ENCODE results near the gene FARP1. TPM values are rescaled to one million over a fixed set of nuclear protein-coding genes. Genes with fewer than 3 reads are reported as not detected.

FARP1 gene
- total RNA-seq, 4 donors from 2014 or later, result 13.1 to 71.2 (median 46.6) TPM

GRCh38 chr13:98108341-98108740 lies 34.6 kb upstream of the FARP1 start:
- Histone ChIP-seq H3K4me3 (no peak overlapping the region), H3K4me1 (no peaks in the 10 kb centered on the region), H3K9me3 (no peaks in the 10 kb centered on the region), H3K27ac (no peak overlapping the region), H3K36me3 (no peaks in the 10 kb centered on the region), H3K27me3 (no peaks in the 10 kb centered on the region)
- TF ChIP-seq, protein P1, sequence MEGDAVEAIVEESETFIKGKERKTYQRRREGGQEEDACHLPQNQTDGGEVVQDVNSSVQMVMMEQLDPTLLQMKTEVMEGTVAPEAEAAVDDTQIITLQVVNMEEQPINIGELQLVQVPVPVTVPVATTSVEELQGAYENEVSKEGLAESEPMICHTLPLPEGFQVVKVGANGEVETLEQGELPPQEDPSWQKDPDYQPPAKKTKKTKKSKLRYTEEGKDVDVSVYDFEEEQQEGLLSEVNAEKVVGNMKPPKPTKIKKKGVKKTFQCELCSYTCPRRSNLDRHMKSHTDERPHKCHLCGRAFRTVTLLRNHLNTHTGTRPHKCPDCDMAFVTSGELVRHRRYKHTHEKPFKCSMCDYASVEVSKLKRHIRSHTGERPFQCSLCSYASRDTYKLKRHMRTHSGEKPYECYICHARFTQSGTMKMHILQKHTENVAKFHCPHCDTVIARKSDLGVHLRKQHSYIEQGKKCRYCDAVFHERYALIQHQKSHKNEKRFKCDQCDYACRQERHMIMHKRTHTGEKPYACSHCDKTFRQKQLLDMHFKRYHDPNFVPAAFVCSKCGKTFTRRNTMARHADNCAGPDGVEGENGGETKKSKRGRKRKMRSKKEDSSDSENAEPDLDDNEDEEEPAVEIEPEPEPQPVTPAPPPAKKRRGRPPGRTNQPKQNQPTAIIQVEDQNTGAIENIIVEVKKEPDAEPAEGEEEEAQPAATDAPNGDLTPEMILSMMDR (IDR thresholded peaks at IDR 0.05), result no peak
- TF ChIP-seq POLR2A (IDR thresholded peaks at IDR 0.05), result no peak
- intact Hi-C loops (cut with DNase I; ENCODE audit: low total_unique reads), result no loop called here
- DNase-seq, result no peak

DNA sequence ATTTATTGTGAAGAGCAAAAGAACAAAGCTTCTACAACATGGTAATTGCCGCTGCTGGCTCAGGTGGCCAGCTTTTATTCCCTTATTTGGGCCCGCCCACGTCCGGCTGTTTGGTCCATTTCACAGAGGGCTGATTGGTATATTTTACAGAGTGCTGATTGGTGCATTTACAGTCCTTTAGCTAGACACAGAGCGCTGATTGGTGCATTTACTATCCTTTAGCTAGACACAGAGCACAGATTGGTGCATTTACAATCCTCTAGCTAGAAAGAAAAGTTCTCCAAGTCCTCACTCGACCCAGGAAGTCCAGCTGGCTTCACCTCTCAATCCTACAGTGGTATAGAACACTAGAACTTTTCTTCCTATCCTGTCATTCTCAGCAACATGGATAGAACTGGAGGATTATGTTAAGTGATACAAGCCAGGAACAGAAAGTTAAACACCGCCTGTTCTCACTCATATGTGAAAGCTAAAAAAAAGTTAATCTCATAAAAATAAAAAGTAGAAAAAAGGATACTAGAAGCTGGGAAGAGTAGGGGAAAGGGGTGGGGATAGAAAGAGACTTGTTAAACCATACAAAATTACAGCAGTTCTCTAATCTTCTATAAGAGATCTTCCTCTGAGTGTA lies 33.6 kb upstream of the FARP1 start:
- DNase-seq, result no peak
- H3K27me3 ChIP-seq, result no peaks in the 10 kb centered on the region

GRCh38 chr13:98110749-98111148 lies 32.1 kb upstream of the FARP1 start:
- Histone ChIP-seq H3K4me1 (no peaks in the 10 kb centered on the region), H3K27me3 (no peaks in the 10 kb centered on the region), H3K27ac (no peak overlapping the region), H3K9me3 (no peaks in the 10 kb centered on the region), H3K36me3 (no peaks in the 10 kb centered on the region), H3K4me3 (no peak overlapping the region)
- TF ChIP-seq, protein P1 (IDR thresholded peaks at IDR 0.05), result no peak
- TF ChIP-seq POLR2A (IDR thresholded peaks at IDR 0.05), result no peak
- DNase-seq, result no peak
- intact Hi-C loops (cut with DNase I; ENCODE audit: low total_unique reads), result no loop called here

More for the DNA sequence above, 33.6 kb upstream of the FARP1 start:
- no peaks in the 10 kb centered on the region for H3K36me3 ChIP-seq
- no peak overlapping the region for H3K27ac ChIP-seq
- H3K4me3 ChIP-seq, result no peak overlapping the region
- no peaks in the 10 kb centered on the region for H3K9me3 ChIP-seq
- no peak for TF ChIP-seq POLR2A (IDR thresholded peaks at IDR 0.05)
- TF ChIP-seq, protein P1 (IDR thresholded peaks at IDR 0.05), result no peak
- intact Hi-C loops (cut with DNase I; ENCODE audit: low total_unique reads), result no loop called here
- H3K4me1 ChIP-seq, result no peaks in the 10 kb centered on the region

DNA sequence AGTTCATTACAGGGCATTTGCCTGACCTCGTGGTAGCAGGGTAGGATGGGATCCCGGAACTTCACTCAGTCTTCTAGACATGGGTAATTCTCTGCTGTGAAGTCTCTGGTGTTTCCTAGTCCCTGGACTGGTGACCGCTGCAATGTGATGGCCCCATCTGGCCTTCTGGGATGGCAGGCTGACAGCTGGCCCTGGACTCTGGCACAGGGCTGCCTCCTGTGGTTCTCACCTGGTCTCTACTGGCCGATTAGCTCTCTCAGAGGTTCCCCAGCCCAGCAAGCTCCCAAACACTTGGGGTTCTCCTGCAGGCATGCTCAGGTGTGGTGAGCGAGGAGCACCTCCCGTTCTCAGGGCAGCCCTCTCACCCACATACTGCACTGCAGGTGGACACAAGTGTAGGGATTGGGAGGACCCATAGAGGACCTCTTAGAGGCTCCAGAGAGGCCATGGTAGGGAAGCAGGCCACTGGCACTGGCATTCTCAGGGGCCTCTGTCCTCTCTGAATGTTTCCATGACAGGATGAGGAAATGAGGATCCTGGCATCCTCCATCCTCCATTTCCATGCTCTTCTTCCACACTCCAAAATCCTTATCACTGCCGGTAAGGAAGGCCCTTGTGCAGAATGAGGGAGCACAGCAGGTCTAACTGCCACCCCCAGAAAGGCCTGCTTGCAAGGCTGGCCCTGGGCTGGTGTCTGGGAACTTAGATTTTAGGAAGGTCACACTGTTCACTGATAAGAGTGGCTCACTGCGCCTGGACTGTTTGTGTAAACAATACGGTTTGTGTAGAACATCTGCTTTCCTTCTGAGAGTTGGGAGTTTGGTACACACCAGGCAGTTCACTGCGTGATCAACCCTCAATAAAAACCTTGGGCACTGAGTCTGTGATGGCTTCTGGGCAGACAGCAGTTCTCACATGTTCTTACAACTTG lies 31.5 kb upstream of the FARP1 start:
- DNase-seq, result no peak
- H3K9me3 ChIP-seq, result no peaks in the 10 kb centered on the region
- intact Hi-C loops (cut with DNase I; ENCODE audit: low total_unique reads), result no loop called here
- no peaks in the 10 kb centered on the region for H3K36me3 ChIP-seq
- H3K4me1 ChIP-seq, result no peaks in the 10 kb centered on the region
- no peaks in the 10 kb centered on the region for H3K27me3 ChIP-seq
- no peak for TF ChIP-seq POLR2A (IDR thresholded peaks at IDR 0.05)
- TF ChIP-seq, protein P1 (IDR thresholded peaks at IDR 0.05), result no peak
- H3K27ac ChIP-seq, result no peak overlapping the region
- H3K4me3 ChIP-seq, result no peak overlapping the region

DNA sequence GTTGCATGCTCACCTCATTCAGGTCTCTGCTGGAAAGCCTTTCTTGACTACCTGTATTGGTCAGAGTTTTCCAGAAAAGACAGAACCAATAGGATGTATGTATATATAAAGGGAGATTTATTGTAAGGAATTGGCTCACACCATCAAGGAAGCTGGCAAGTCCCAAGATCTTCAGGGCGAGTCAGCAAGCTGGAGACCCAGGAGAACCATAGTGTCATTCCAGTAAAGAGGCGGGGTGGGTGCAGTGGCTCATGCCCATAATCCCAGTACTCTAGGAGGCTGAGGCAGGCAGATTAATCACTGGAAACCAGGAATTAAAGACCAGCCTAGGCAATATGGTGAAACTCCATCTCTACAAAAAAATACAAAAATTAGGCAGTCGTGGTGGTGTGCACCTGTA lies 30.4 kb upstream of the FARP1 start:
- no peak overlapping the region for H3K27ac ChIP-seq
- no peaks in the 10 kb centered on the region for H3K9me3 ChIP-seq
- no peaks in the 10 kb centered on the region for H3K27me3 ChIP-seq
- H3K4me1 ChIP-seq, result no peaks in the 10 kb centered on the region
- no peak for DNase-seq
- intact Hi-C loops (cut with DNase I; ENCODE audit: low total_unique reads), result no loop called here
- no peak for TF ChIP-seq POLR2A (IDR thresholded peaks at IDR 0.05)
- TF ChIP-seq, protein P1 (IDR thresholded peaks at IDR 0.05), result no peak
- no peak overlapping the region for H3K4me3 ChIP-seq
- no peaks in the 10 kb centered on the region for H3K36me3 ChIP-seq
